H1 (cell line): ENCODE data around the gene HMCN2. TPM values are rescaled to one million over a fixed set of nuclear protein-coding genes. Genes with fewer than 3 reads are reported as not detected.

Experiments used
- KDM5A ChIP-seq: fragments of 200-600 bp; IDR thresholded peaks from 2 replicates; pipeline ENCODE4 v1.7.1; 2012; ENCODE audit warnings: mild to moderate bottlenecking, low read length, inconsistent platforms, mixed read lengths
- NANOG ChIP-seq: IDR thresholded peaks from 2 replicates; pipeline ENCODE4 v1.6.1; 2011; ENCODE audit warnings: low read length, low read depth, mild to moderate bottlenecking, inconsistent platforms; ENCODE audit not compliant: insufficient read depth, poor library complexity, severe bottlenecking
- polyA plus RNA-seq, 7 experiments: library from polyadenylated mRNA; depleted of rRNA in 3 of 7; stranded (reverse) in 5 of 7; unstranded in 2 of 7; fragments of >200 nt in 5 of 7; fragments of 200-250 nt in 2 of 7; gene quantifications; 1 replicate in 5 of 7; 2 replicates in 1 of 7; 4 replicates in 1 of 7; pipeline versions ENCODE4 v1.2.1 to v1.2.3, GENCODE V29; 2011 to 2013; ENCODE audit warnings: missing spikeins in 2 of 7, mixed read lengths in 2 of 7
- total RNA-seq: library from RNA; stranded (reverse); fragmentation: NEBNext Ultra II Directional; extraction: Animal tissue kit (Norgen Biotek cat#: 25700); gene quantifications from 2 replicates; pipeline ENCODE4 v1.2.1, GENCODE V29; 2021

Gene HMCN2
- total and polyA plus RNA-seq, 2 of the 8 experiments (the other 6 are each of a cell fraction or from before 2014, with no cell fraction given) = 5.0 to 9.1 TPM

DNA sequence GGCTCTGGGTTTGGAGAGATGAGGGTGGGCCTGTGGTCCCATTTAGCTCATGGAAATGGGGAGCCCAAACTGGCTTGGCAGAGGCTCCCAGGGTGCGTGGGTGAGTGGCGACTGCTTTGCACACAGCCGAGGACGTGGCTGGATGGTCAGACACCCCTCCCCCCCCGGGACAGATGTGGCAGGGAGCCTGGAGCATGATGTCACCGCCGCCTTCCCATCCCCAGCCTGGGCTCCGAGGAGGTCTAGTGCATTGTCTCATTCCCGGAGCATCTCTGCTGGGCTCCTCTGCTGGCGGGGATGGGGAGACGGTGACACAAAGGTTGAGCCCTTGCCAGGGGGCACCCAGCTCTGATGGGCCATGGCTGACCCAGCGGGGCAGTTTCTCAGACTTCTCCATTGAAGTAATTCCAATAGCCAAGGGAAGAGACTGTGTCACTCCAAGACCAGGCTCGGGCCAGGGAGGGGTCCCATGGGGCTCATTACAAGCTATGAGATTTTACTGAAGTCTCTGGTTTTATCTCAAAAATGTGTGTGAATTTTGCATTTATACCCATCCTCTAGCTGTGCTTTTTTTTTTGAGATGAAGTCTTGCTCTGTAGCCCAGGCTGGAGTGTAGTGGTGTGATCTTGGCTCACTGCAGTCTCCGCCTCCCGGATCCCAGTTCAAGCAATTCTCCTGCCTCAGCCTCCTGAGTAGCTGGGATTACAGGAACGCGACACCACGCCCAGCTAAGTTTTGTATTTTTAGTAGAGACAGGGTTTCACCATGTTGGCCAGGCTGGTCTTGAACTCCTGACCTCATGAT is 36.1 kb downstream of the HMCN2 start (continued):
- no peak for TF ChIP-seq NANOG
- no peak for TF ChIP-seq KDM5A
- TF ChIP-seq, all 59 proteins: peak for 0
